Measurements from ENCODE around the gene ABCC4. TPM values are rescaled to one million over a fixed set of nuclear protein-coding genes. Genes with fewer than 3 reads are reported as not detected.

The ABCC4 gene
- total RNA-seq, 2 experiments from 2014 or later = 9.6 to 11.8 TPM

DNA sequence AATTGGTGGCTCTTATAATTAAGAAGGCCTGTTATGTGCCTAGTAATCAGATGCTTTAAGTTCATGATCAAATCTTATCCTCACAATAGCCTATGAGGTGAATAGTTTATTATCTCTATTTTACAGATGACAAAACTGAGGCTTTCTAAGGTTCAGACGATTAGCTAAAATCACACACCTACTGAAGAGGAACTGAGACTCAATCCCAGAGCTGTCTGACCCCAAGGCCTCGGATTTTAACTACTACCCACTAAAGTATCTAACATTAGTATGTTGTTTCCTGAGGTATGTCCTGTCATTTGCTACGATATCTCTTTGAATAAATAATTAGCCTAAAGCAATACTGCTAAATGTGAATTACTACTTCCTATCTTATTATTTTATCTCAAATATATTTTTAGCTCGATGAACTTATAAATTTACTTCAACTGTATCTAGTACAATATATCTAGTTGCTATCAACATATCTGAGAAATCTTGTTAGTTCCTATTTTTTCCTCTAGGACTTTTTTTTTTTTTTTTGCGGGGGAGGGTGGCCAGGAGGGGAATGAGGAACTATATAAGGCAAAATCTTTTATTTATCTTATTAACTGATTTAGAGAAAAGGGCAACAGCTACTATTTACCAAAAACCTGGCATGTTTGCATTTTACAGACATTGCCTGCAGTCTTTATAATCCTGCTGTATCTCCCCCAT is 118.5 kb downstream of the ABCC4 start:
- H3K9me3 Mint-ChIP-seq = peaks cover 12% of the 10 kb centered on the region
- no peak overlapping the region for H3K27ac Mint-ChIP-seq
- CTCF ChIA-PET = interaction anchor here (2.0 to 14.2 kb wide), 3 partner anchors 10 to 219 kb away, joined by 10 to 309 read pairs (median 21); no protein-coding TSS in a partner anchor
- peaks cover 52% of the 10 kb centered on the region for H3K4me1 Mint-ChIP-seq (ENCODE audit: low read depth)
- no peak overlapping the region for H3K4me3 Mint-ChIP-seq
- POLR2A ChIA-PET = no interaction called here
- ATAC-seq (no peak), DNase-seq (no peak)
- intact Hi-C loops (cut with micrococcal nuclease) = no loop called here
- TF ChIP-seq, protein P1, sequence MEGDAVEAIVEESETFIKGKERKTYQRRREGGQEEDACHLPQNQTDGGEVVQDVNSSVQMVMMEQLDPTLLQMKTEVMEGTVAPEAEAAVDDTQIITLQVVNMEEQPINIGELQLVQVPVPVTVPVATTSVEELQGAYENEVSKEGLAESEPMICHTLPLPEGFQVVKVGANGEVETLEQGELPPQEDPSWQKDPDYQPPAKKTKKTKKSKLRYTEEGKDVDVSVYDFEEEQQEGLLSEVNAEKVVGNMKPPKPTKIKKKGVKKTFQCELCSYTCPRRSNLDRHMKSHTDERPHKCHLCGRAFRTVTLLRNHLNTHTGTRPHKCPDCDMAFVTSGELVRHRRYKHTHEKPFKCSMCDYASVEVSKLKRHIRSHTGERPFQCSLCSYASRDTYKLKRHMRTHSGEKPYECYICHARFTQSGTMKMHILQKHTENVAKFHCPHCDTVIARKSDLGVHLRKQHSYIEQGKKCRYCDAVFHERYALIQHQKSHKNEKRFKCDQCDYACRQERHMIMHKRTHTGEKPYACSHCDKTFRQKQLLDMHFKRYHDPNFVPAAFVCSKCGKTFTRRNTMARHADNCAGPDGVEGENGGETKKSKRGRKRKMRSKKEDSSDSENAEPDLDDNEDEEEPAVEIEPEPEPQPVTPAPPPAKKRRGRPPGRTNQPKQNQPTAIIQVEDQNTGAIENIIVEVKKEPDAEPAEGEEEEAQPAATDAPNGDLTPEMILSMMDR (IDR thresholded peaks at IDR 0.05) = no peak
- no peaks in the 10 kb centered on the region for H3K27me3 Mint-ChIP-seq
- H3K36me3 Mint-ChIP-seq (ENCODE audit: low read depth) = peaks cover 61% of the 10 kb centered on the region

DNA sequence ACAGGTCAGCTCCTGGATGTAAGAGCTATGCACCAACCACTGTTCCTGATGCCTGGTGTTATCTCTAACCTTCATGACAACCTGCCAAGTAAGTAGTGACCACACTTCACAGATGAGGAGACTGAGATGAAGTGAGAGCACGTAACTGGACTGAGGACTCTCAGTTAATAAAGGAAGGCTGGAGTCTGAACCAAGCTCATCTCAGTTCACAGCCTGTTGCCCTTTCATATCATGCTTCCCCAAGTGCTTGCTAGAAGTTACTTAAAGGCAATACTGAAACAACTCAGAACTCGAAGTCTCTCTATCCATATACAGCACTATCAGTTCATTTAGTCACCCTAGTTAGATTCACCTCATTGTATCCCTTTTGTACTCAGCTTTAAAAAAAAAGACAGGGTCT is 119.7 kb downstream of the ABCC4 start:
- intact Hi-C loops (cut with micrococcal nuclease) = no loop called here
- Mint-ChIP-seq H3K9me3 (peaks cover 12% of the 10 kb centered on the region), H3K36me3 (ENCODE audit: low read depth) (peaks cover 63% of the 10 kb centered on the region), H3K4me3 (no peak overlapping the region), H3K27ac (no peak overlapping the region), H3K27me3 (no peaks in the 10 kb centered on the region), H3K4me1 (ENCODE audit: low read depth) (peaks cover 62% of the 10 kb centered on the region)
- ATAC-seq = no peak
- TF ChIP-seq, protein P1 (IDR thresholded peaks at IDR 0.05) = no peak
- no peak for DNase-seq
- POLR2A ChIA-PET = no interaction called here
- CTCF ChIA-PET = interaction anchor here (2.0 to 14.2 kb wide), 4 partner anchors 7 to 220 kb away, joined by 10 to 309 read pairs (median 16); no protein-coding TSS in a partner anchor

DNA sequence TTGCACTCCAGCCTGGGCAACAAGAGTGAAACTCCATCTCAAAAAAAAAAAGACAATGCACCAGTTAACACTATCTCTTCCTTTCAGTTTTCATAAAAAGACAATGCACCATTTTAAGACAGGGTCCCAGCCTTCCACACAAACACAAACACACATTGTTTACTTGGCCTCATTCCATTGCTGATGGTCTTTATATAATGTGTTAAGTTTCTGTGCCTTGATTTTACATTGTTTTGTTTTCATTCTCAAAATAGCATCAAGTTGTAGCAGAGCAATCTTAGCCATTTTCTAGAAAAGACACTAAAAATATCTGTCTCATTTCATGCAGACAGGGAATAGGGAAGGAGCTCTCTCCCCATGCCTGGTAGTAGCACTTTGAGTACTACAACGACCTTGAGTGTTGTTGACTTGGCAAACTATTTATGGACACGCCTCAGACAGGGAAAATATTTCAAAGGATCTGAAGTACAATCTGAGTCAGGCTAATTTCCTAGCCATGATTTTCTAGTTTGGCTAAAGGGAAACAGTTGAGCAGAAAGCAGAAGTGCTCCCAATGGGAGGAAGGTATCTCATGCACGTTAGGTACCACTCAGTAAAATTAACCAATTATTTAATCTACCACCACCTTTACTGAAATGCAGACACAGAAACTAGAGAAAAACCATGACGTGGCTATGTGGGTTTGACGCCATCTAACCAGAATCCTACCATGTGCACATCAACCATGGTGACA is 120.6 kb downstream of the ABCC4 start:
- intact Hi-C loops (cut with micrococcal nuclease) = no loop called here
- ATAC-seq (no peak), DNase-seq (no peak)
- TF ChIP-seq, protein P1 (IDR thresholded peaks at IDR 0.05) = no peak
- Mint-ChIP-seq H3K27ac (no peak overlapping the region), H3K27me3 (no peaks in the 10 kb centered on the region), H3K36me3 (ENCODE audit: low read depth) (peaks cover 64% of the 10 kb centered on the region), H3K4me3 (no peak overlapping the region), H3K4me1 (ENCODE audit: low read depth) (peaks cover 59% of the 10 kb centered on the region), H3K9me3 (peaks cover 12% of the 10 kb centered on the region)
- ChIA-PET CTCF (interaction anchor here (2.0 to 14.2 kb wide), 4 partner anchors 8 to 221 kb away, joined by 10 to 309 read pairs (median 16); no protein-coding TSS in a partner anchor), POLR2A (no interaction called here)

DNA sequence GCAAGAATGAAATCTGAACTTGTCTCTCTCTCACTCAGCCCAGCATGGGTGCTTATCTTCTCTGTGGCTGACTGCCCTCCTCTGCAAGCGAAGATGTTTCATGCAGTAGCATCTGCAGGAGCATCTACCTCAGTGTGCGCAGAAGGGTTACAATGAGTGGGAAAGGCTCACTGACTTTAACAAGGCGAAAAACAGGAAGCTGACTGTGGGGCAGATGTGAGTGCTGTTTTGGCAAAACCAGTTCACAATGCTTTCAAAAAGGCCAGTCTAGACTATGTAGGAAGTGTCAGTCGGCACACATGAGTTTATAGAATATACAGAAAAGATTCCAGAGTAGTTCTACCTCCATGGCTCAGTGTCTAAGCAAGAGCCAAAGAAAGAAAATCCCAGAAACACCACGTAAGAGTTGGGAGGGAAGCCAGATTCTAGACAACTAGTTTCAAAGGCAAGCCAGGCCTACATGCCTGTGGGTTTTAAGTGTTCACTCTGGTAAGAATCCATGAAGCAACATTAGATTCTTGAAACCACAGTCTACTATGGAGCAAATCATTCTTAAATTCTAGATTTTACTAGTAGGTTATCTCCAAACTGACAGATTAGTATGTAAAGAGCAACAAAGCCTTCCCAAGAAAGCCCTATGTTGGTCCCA is 124.5 kb downstream of the ABCC4 start:
- POLR2A ChIA-PET = interaction anchor here (1.1 kb wide), 1 partner anchor 227 kb away, joined by 3 read pairs; no protein-coding TSS in a partner anchor
- no peak overlapping the region for H3K4me3 Mint-ChIP-seq
- peak overlapping the region; percentile 79 for H3K27ac Mint-ChIP-seq
- H3K36me3 Mint-ChIP-seq (ENCODE audit: low read depth) = peaks cover 57% of the 10 kb centered on the region
- DNase-seq = no peak
- intact Hi-C loops (cut with micrococcal nuclease) = no loop called here
- no peaks in the 10 kb centered on the region for H3K27me3 Mint-ChIP-seq
- CTCF ChIA-PET = interaction anchor here (1.4 kb wide), 1 partner anchor 15 kb away, joined by 3 read pairs; no protein-coding TSS in a partner anchor
- H3K9me3 Mint-ChIP-seq = peaks cover 12% of the 10 kb centered on the region
- peak; percentile 49 for ATAC-seq
- H3K4me1 Mint-ChIP-seq (ENCODE audit: low read depth) = peaks cover 35% of the 10 kb centered on the region
- TF ChIP-seq, protein P1 (IDR thresholded peaks at IDR 0.05) = no peak

Measured in activated CD8-positive, alpha-beta T cell treated with anti-CD3 and anti-CD28 coated beads for 36 hours (primary cell).